Measurements from ENCODE around the gene MOG. TPM values are rescaled to one million over a fixed set of nuclear protein-coding genes. Genes with fewer than 3 reads are reported as not detected.

MOG gene
- total and polyA plus RNA-seq, 7 experiments from 2014 or later: not detected

- intact Hi-C loops (cut with micrococcal nuclease): loop anchor here (1.0 to 5.0 kb wide), 10 partner anchors 9 to 417 kb away; partner anchors contain the start of genes GABBR1 (in 2 of the 2), HLA-F (in 2 of the 2) and PPP1R11 (in 1 of the 2)
- no peaks in the 10 kb centered on the region for H3K36me3 ChIP-seq (ENCODE audit: control insufficient read depth in 2 of 3, insufficient read depth in 3 of 3, low read length in 3 of 3)
- H3K4me3 ChIP-seq (ENCODE audit: low read length): peak overlapping the region; percentile 83
- Mint-ChIP-seq H3K27me3 (peaks cover 0 to 11% (median 2%) of the 10 kb centered on the region in 5 donors), H3K4me1 (peaks cover 5 to 21% (median 13%) of the 10 kb centered on the region in 7 donors), H3K36me3 (no peaks in the 10 kb centered on the region), H3K27ac (peak overlapping the region; percentile 95 to 100 (median 100)), H3K4me3 (peak overlapping the region; percentile 74 to 98 (median 96)), H3K9me3 (peaks cover 0 to 2% (median 0%) of the 10 kb centered on the region in 11 donors)
- peak overlapping the region; percentile 94 for H3K27ac ChIP-seq (ENCODE audit: low read depth, low read length)
- H3K27me3 ChIP-seq (ENCODE audit: control insufficient read depth in 2 of 2, insufficient read depth in 2 of 2, low read length in 2 of 2): no peaks in the 10 kb centered on the region
- H3K9me3 ChIP-seq (ENCODE audit: control insufficient read depth in 2 of 3, low read length in 3 of 3): no peaks in the 10 kb centered on the region
- POLR2A ChIA-PET: interaction anchor here (0.5 to 2.7 kb wide), 15 partner anchors 10 to 1548 kb away, joined by 3 to 39 read pairs (median 3); partner anchors contain the start of genes GABBR1 and TRIM26
- CTCF ChIA-PET: interaction anchor here (0.7 to 2.9 kb wide), 23 partner anchors 9 to 481 kb away, joined by 3 to 29 read pairs (median 4); partner anchors contain the start of genes GABBR1 and OR2H2
- peak; percentile 95 for ATAC-seq
- H3K4me1 ChIP-seq (ENCODE audit: control insufficient read depth in 2 of 2, insufficient read depth in 2 of 2, low read length in 2 of 2): peaks cover 4 to 7% of the 10 kb centered on the region in 2 donors
- DNase-seq: peak; percentile 88 to 99 (median 97)
These were observed 6.9 kb upstream of the MOG start for GRCh38 chr6:29649701-29650673.

- CTCF ChIA-PET: interaction anchor here (0.7 to 4.7 kb wide), 9 partner anchors 9 to 408 kb away, joined by 3 to 47 read pairs (median 11); no protein-coding TSS in a partner anchor
- Mint-ChIP-seq H3K36me3 (no peaks in the 10 kb centered on the region), H3K9me3 (peaks cover 0 to 2% (median 0%) of the 10 kb centered on the region in 11 donors), H3K4me3 (peak overlapping the region in 3 of 10 donors; percentile 15 to 55 (median 19)), H3K27me3 (peaks cover 0 to 21% (median 9%) of the 10 kb centered on the region in 5 donors), H3K27ac (peak overlapping the region in 5 of 9 donors; percentile 2 to 81 (median 23)), H3K4me1 (peaks cover 5 to 21% (median 15%) of the 10 kb centered on the region in 7 donors)
- Histone ChIP-seq H3K36me3 (ENCODE audit: control insufficient read depth in 2 of 3, insufficient read depth in 3 of 3, low read length in 3 of 3) (no peaks in the 10 kb centered on the region), H3K27ac (ENCODE audit: low read depth, low read length) (no peak overlapping the region), H3K4me1 (ENCODE audit: control insufficient read depth in 2 of 2, insufficient read depth in 2 of 2, low read length in 2 of 2) (peaks cover 4 to 7% of the 10 kb centered on the region in 2 donors), H3K9me3 (ENCODE audit: control insufficient read depth in 2 of 3, low read length in 3 of 3) (no peaks in the 10 kb centered on the region), H3K27me3 (ENCODE audit: control insufficient read depth in 2 of 2, insufficient read depth in 2 of 2, low read length in 2 of 2) (no peaks in the 10 kb centered on the region), H3K4me3 (ENCODE audit: low read length) (no peak overlapping the region)
- intact Hi-C loops (cut with micrococcal nuclease): loop anchor here (2.0 to 5.0 kb wide), 6 partner anchors 56 to 415 kb away; partner anchors contain the start of genes HLA-F (in 2 of the 2) and PPP1R11 (in 1 of the 2)
- ATAC-seq (no peak), DNase-seq (peak in 5 of 9 donors; percentile 35 to 56 (median 44))
- POLR2A ChIA-PET: interaction anchor here (0.7 to 2.7 kb wide), 4 partner anchors 10 to 24 kb away, joined by 3 to 20 read pairs (median 4); no protein-coding TSS in a partner anchor
These were observed 5.3 kb upstream of the MOG start for GRCh38 chr6:29651413-29652197.

GRCh38 chr6:29652198-29652584, 4.7 kb upstream of the MOG start:
- Histone ChIP-seq H3K27ac (ENCODE audit: low read depth, low read length) (no peak overlapping the region), H3K27me3 (ENCODE audit: control insufficient read depth in 2 of 2, insufficient read depth in 2 of 2, low read length in 2 of 2) (no peaks in the 10 kb centered on the region), H3K4me3 (ENCODE audit: low read length) (no peak overlapping the region), H3K4me1 (ENCODE audit: control insufficient read depth in 2 of 2, insufficient read depth in 2 of 2, low read length in 2 of 2) (peaks cover 4 to 7% of the 10 kb centered on the region in 2 donors), H3K36me3 (ENCODE audit: control insufficient read depth in 2 of 3, insufficient read depth in 3 of 3, low read length in 3 of 3) (no peaks in the 10 kb centered on the region), H3K9me3 (ENCODE audit: control insufficient read depth in 2 of 3, low read length in 3 of 3) (no peaks in the 10 kb centered on the region)
- CTCF ChIA-PET: interaction anchor here (1.0 to 4.7 kb wide), 6 partner anchors 9 to 104 kb away, joined by 3 to 47 read pairs (median 6); no protein-coding TSS in a partner anchor
- Mint-ChIP-seq H3K27ac (no peak overlapping the region), H3K27me3 (peaks cover 0 to 23% (median 9%) of the 10 kb centered on the region in 5 donors), H3K36me3 (no peaks in the 10 kb centered on the region), H3K4me3 (no peak overlapping the region), H3K4me1 (peaks cover 5 to 21% (median 15%) of the 10 kb centered on the region in 7 donors), H3K9me3 (peaks cover 0 to 2% (median 0%) of the 10 kb centered on the region in 11 donors)
- DNase-seq: no peak
- POLR2A ChIA-PET: interaction anchor here (1.6 kb wide), 1 partner anchor 10 kb away, joined by 6 read pairs; no protein-coding TSS in a partner anchor
- no peak for ATAC-seq
- intact Hi-C loops (cut with micrococcal nuclease): loop anchor here (5.0 kb wide), 3 partner anchors 55 to 315 kb away; partner anchors contain the start of gene HLA-F (in 2 of the 2)

- no peak overlapping the region for H3K27ac ChIP-seq (ENCODE audit: low read depth, low read length)
- intact Hi-C loops (cut with micrococcal nuclease): loop anchor here (1.0 to 5.0 kb wide), 5 partner anchors 25 to 314 kb away; partner anchors contain the start of gene HLA-F (in 2 of the 2)
- Mint-ChIP-seq H3K4me3 (no peak overlapping the region), H3K4me1 (peaks cover 5 to 21% (median 15%) of the 10 kb centered on the region in 7 donors), H3K27me3 (peaks cover 9 to 32% (median 18%) of the 10 kb centered on the region in 5 donors), H3K36me3 (no peaks in the 10 kb centered on the region), H3K27ac (no peak overlapping the region), H3K9me3 (peaks cover 0 to 2% (median 0%) of the 10 kb centered on the region in 11 donors)
- no peak overlapping the region for H3K4me3 ChIP-seq (ENCODE audit: low read length)
- DNase-seq (peak in 7 of 9 donors; percentile 41 to 70 (median 62)), ATAC-seq (peak; percentile 33)
- ChIA-PET CTCF (interaction anchor here (0.6 to 4.7 kb wide), 26 partner anchors 11 to 1114 kb away, joined by 3 to 47 read pairs (median 4); partner anchors contain the start of gene GABBR1), POLR2A (interaction anchor here (0.7 to 2.7 kb wide), 12 partner anchors 10 to 962 kb away, joined by 3 to 11 read pairs (median 4); partner anchors contain the start of gene GABBR1)
- H3K27me3 ChIP-seq (ENCODE audit: control insufficient read depth in 2 of 2, insufficient read depth in 2 of 2, low read length in 2 of 2): no peaks in the 10 kb centered on the region
- H3K36me3 ChIP-seq (ENCODE audit: control insufficient read depth in 2 of 3, insufficient read depth in 3 of 3, low read length in 3 of 3): no peaks in the 10 kb centered on the region
- H3K4me1 ChIP-seq (ENCODE audit: control insufficient read depth in 2 of 2, insufficient read depth in 2 of 2, low read length in 2 of 2): peaks cover 4 to 7% of the 10 kb centered on the region in 2 donors
- H3K9me3 ChIP-seq (ENCODE audit: control insufficient read depth in 2 of 3, low read length in 3 of 3): no peaks in the 10 kb centered on the region
These were observed 3.3 kb upstream of the MOG start for GRCh38 chr6:29653452-29654038.

GRCh38 chr6:29655658-29656057, 1.2 kb upstream of the MOG start:
- Mint-ChIP-seq H3K27me3 (peaks cover 16 to 35% (median 24%) of the 10 kb centered on the region in 5 donors), H3K27ac (no peak overlapping the region), H3K9me3 (no peaks in the 10 kb centered on the region), H3K4me3 (no peak overlapping the region), H3K4me1 (peaks cover 0 to 6% (median 6%) of the 10 kb centered on the region in 7 donors), H3K36me3 (no peaks in the 10 kb centered on the region)
- ATAC-seq: no peak
- no peaks in the 10 kb centered on the region for H3K9me3 ChIP-seq (ENCODE audit: control insufficient read depth in 2 of 3, low read length in 3 of 3)
- H3K27ac ChIP-seq (ENCODE audit: low read depth, low read length): no peak overlapping the region
- no peaks in the 10 kb centered on the region for H3K36me3 ChIP-seq (ENCODE audit: control insufficient read depth in 2 of 3, insufficient read depth in 3 of 3, low read length in 3 of 3)
- no peaks in the 10 kb centered on the region for H3K27me3 ChIP-seq (ENCODE audit: control insufficient read depth in 2 of 2, insufficient read depth in 2 of 2, low read length in 2 of 2)
- ChIA-PET CTCF (interaction anchor here (0.6 to 4.7 kb wide), 3 partner anchors 9 to 178 kb away, joined by 3 to 39 read pairs (median 3); no protein-coding TSS in a partner anchor), POLR2A (no interaction called here)
- no peaks in the 10 kb centered on the region for H3K4me1 ChIP-seq (ENCODE audit: control insufficient read depth in 2 of 2, insufficient read depth in 2 of 2, low read length in 2 of 2)
- no peak for DNase-seq
- intact Hi-C loops (cut with micrococcal nuclease): no loop called here
- H3K4me3 ChIP-seq (ENCODE audit: low read length): no peak overlapping the region

Measured in naive thymus-derived CD4-positive, alpha-beta T cell (primary cell).